BJ (cell line): ENCODE results near the gene RIPPLY3. TPM values are rescaled to one million over a fixed set of nuclear protein-coding genes. Genes with fewer than 3 reads are reported as not detected.
"Not testable (repeated sequence)": the region's sequence is repeated elsewhere in the genome, so short reads cannot be mapped to it uniquely, and the experiment has no call there.

Experiments
- CTCF ChIA-PET: fragments of 350-600 bp; formaldehyde crosslinking; extraction: SDS; loops from one replicate; lab custom pipeline; 2021; ENCODE audit warnings: antibody characterized with exemption, inconsistent platforms; lab: Yijun Ruan, JAX
- POLR2A ChIA-PET: fragments of 300-600 bp; sonication (Branson Sonifier 250); formaldehyde crosslinking; extraction: SDS; loops from one replicate; lab custom pipeline; 2021; ENCODE audit warnings: antibody characterized with exemption; lab: Charles Lee
- DNase-seq: peaks from one replicate; pipeline ENCODE4 v3.0.0-alpha.2; 2011; ENCODE audit warnings: low read depth
- H3K27me3 ChIP-seq: 2 replicates; pipeline ENCODE4 v1.6.0; 2011; ENCODE audit warnings: low read length; ENCODE audit not compliant: control insufficient read depth, insufficient read depth
- H3K36me3 ChIP-seq: 2 replicates; pipeline ENCODE4 v1.5.1; 2011; ENCODE audit warnings: low read length; ENCODE audit not compliant: control insufficient read depth, insufficient read depth
- H3K4me3 ChIP-seq: 2 replicates; pipeline ENCODE4 v1.5.1; 2011; ENCODE audit warnings: low read depth, mild to moderate bottlenecking, control low read depth, low read length
- CTCF ChIP-seq: IDR thresholded peaks from 2 replicates; pipeline ENCODE4 v1.5.1; 2011; ENCODE audit warnings: low read depth, mild to moderate bottlenecking, control low read depth, inconsistent platforms, low read length, moderate library complexity; ENCODE audit not compliant: insufficient read depth
- polyA plus RNA-seq: library from polyadenylated mRNA; depleted of rRNA; stranded (reverse); fragments of >200 nt; gene quantifications from 2 replicates; pipeline ENCODE4 v1.2.3, GENCODE V29; 2011

The RIPPLY3 gene
- polyA plus RNA-seq, 1 experiment, result 0.23 TPM

- Histone ChIP-seq H3K27me3 (0 out of 2 replicates have a peak, but pooled peaks cover 1% of the 10 kb centered on the region), H3K36me3 (no peaks in the 10 kb centered on the region), H3K4me3 (no peak overlapping the region)
- DNase-seq, result no peak
- POLR2A ChIA-PET, result no interaction called here
- no peak for TF ChIP-seq CTCF
- CTCF ChIA-PET, result interaction anchor here (0.7 kb wide), 1 partner anchor 55 kb away, joined by 3 read pairs; no protein-coding TSS in a partner anchor
Measured at GRCh38 chr21:37044643-37045042, 38.1 kb downstream of the RIPPLY3 start.

GRCh38 chr21:37045149-37045548 is 38.6 kb downstream of the RIPPLY3 start:
- POLR2A ChIA-PET, result no interaction called here
- no peak overlapping the region for H3K4me3 ChIP-seq
- 0 out of 2 replicates have a peak, but pooled peaks cover 1% of the 10 kb centered on the region for H3K27me3 ChIP-seq
- TF ChIP-seq CTCF, result no peak
- H3K36me3 ChIP-seq, result no peaks in the 10 kb centered on the region
- CTCF ChIA-PET, result interaction anchor here (0.7 kb wide), 1 partner anchor 56 kb away, joined by 3 read pairs; no protein-coding TSS in a partner anchor
- DNase-seq, result no peak

GRCh38 chr21:37045556-37045955 is 39.1 kb downstream of the RIPPLY3 start:
- Histone ChIP-seq H3K36me3 (no peaks in the 10 kb centered on the region), H3K27me3 (0 out of 2 replicates have a peak, but pooled peaks cover 1% of the 10 kb centered on the region), H3K4me3 (no peak overlapping the region)
- no peak for DNase-seq
- ChIA-PET CTCF (no interaction called here), POLR2A (no interaction called here)
- TF ChIP-seq CTCF, result no peak

- ChIA-PET CTCF (interaction anchor here (0.6 to 0.7 kb wide), 2 partner anchors 9 to 661 kb away, joined by 3 read pairs; no protein-coding TSS in a partner anchor), POLR2A (no interaction called here)
- Histone ChIP-seq H3K36me3 (no peaks in the 10 kb centered on the region), H3K27me3 (0 out of 2 replicates have a peak, but pooled peaks cover 1% of the 10 kb centered on the region), H3K4me3 (no peak overlapping the region)
- no peak for DNase-seq
- no peak for TF ChIP-seq CTCF
Measured at GRCh38 chr21:37047079-37047478, 40.6 kb downstream of the RIPPLY3 start.

- POLR2A ChIA-PET, H3K4me3 ChIP-seq, DNase-seq, CTCF ChIA-PET, H3K36me3 ChIP-seq, H3K27me3 ChIP-seq: not testable (repeated sequence)
Measured at GRCh38 chr21:37049741-37050140, 43.2 kb downstream of the RIPPLY3 start.
